GM04503 (cell line): ENCODE measurements around the gene FBXO34.

Experiments used
- DNase-seq: peaks from one replicate; pipeline ENCODE4 v3.0.0-alpha.2; 2012; ENCODE audit warnings: low read depth

FBXO34 gene

GRCh38 chr14:55347040-55347439 lies 75.8 kb downstream of the FBXO34 start:
- no peak for DNase-seq

- no peak for DNase-seq
These were observed 76.5 kb downstream of the FBXO34 start for GRCh38 chr14:55347748-55348147.

- no peak for DNase-seq
These were observed 77.7 kb downstream of the FBXO34 start for GRCh38 chr14:55348766-55349453.

- DNase-seq, result no peak
These were observed 78.3 kb downstream of the FBXO34 start for GRCh38 chr14:55349565-55349964.

GRCh38 chr14:55350461-55350860 lies 79.2 kb downstream of the FBXO34 start:
- DNase-seq, result no peak

DNA sequence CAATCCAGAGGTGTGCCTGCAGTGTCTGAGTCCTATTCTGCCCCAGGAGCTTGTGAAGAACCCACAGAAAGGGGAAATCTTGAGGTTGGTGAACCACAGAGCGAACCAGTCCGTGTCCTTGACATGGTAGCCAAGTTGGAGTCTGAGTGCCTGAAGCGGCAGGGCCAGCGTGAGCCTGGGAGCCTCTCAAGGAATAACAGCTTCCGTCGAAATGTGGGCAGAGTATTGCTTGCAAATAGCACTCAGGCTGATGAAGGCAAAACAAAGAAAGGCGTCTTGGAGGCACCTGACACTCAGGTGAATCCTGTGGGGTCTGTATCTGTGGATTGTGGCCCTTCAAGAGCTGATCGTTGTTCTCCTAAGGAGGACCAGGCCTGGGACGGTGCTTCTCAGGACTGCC lies 79.9 kb downstream of the FBXO34 start:
- no peak for DNase-seq

DNA sequence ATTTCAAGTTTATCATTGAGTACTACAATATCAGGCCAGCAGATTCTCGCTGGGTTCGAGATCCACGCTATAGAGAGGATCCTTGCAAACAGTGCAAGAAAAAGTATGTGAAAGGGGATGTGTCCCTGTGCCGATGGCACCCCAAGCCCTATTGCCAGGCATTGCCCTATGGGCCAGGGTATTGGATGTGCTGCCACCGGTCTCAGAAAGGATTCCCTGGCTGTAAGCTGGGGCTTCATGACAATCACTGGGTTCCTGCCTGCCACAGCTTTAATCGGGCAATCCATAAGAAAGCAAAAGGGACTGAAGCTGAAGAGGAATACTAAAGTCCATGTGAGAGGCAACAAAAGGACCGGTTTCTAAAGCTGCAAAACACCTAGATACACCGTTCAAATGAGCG lies 81.0 kb downstream of the FBXO34 start:
- no peak for DNase-seq

- DNase-seq, result no peak
These were observed 82.7 kb downstream of the FBXO34 start for GRCh38 chr14:55353686-55354467.

GRCh38 chr14:55354500-55354899 lies 83.3 kb downstream of the FBXO34 start:
- no peak for DNase-seq

- no peak for DNase-seq
These were observed 84.7 kb downstream of the FBXO34 start for GRCh38 chr14:55355922-55356321.

DNA sequence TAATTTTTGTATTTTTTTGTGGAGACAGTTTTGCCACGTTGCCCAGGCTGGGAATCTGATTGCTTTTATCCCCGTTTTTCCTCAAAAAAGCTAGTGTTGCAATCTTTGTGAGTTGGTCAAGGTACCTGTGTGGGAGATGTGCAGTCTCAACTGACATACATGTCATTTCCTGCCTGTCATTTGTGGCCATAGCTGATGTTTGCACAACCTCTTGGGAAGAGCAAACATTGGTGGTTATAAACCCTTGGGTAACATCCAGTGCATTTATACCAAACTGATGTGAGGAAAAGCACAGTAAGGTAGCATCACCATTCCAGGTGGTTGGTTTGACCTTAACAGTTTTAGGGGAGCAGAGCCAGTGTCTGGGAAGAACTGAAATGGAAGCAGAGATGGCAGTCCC lies 85.7 kb downstream of the FBXO34 start:
- no peak for DNase-seq

- DNase-seq, result no peak
These were observed 88.1 kb downstream of the FBXO34 start for GRCh38 chr14:55359307-55359706.

- no peak for DNase-seq
These were observed 90.0 kb downstream of the FBXO34 start for GRCh38 chr14:55361190-55361589.

GRCh38 chr14:55366271-55366670 lies 95.0 kb downstream of the FBXO34 start:
- DNase-seq, result peak; percentile 64

DNA sequence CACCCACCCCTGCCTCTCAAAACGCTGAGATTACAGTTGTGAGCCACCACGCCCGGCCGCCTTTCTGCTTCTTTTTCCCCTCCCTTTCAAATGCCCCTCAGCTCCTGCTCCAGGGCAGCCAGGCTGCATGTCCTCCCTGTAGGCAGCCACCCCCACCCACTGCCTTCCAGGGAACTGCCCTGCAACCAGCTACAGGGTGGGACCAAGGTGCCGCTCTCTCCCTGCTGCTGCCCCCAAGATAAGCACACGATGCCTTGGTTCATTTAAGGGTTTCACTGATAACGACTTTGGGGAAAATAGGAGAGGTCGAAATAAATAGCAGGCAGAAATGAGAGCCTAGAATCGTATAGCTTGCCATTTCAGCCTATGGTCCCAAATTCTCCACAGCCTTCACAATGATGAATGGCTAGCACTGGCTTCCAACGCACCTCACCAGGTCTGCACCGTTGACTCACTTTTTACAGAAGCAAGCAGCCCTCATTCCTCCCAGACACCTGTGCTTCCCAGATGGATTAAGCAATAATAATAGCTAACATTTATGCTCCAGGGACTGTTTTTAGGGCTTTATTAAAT lies 99.7 kb downstream of the FBXO34 start:
- DNase-seq, result no peak

DNA sequence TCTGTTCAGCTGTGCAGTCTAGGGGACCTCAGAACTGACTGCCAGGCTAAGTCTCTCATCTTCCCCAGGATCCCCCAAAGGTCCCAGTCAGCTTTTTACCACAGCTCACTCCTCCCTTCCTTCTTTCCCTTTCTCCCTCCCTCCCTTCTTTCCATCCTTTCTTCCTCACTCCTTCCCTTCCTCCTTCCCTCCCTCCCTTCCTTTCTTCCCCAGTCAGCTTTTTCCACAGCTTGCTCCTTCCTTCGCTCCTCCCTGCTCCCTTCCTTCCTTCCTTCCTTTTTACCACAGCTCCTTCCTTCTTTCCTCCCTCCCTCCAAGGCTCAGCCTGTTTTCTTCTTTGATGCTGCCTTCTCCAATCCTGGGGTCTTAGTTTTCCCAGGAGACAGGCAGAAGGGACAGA lies 101.2 kb downstream of the FBXO34 start:
- no peak for DNase-seq

DNA sequence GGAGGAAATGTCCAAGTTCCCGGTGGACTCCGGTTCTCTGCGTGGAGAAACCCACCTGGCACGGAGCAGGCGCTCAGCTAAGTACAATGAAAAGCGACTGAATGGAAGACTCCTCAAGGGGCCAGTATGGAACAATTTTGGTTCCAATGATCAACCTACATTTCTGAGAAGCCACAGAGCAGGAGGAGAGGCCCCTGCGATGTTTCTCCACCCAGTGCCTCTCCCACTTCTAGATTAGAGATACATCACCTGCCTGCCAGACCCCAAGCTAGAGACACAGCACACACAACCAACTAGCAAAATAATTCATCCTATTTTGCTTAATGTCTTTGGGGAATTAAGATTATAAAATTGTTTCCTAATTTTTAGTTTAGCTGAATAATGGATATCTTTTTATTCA lies 101.6 kb downstream of the FBXO34 start:
- DNase-seq, result no peak

DNA sequence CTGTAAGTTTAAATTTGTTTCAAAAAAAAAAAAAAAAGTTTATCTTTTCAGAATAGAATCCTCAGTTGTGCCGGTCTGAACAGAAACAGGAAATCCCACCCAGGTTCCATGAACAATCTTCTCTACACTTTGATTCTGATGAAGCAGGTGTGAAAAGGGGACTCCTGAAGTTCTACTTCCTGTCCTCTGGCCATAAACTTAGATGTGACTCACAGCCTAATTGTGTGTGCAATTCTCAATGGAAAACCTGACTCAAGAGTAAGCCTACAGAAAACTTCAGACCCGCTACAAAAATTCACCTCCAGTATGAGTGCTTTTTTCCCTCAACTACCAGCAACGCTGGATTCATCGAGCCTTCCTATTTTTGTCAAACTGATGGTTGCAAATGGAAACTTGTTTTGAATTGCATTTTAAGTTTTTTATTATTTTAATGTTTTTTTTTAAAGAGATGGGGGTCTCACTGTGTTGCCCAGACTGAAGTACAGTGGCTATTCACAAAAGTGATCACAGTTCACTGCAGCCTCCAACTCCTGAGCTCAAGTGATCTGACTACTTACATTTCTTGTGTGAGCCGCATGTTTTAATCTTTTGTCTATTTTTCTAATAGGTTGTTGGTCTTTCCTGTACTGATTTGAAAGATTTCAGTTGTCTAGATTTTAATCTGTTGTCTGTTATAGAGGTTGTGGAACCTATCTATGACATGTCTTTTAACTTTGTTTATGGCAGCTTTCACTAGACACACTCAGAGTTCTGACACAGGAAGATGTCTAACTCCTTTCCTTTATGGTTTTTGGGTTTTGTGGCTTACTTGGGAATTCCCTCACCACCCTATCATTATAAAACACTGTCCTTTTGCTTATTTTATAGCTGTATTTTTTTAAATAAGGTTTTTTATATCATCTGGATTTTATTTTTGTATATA lies 102.8 kb downstream of the FBXO34 start:
- DNase-seq, result no peak

DNA sequence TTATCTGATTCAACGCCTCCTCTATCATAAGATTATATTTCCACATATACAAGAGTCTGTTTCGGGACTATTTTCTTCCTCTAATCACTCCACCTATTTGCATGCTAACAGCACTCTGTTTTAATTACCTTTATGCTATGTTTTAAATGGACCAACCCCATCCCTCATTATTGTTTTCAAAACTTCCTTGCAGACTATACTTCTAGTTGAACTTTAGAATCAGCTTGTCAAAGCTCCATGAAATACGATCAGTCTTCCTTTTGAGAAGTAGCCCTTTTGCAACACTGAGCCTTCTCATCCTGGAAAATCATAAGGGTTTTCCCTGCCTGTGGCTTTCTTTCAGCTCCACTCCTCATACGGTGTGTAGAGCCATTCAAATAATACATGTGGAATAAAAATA lies 103.5 kb downstream of the FBXO34 start:
- no peak for DNase-seq

DNA sequence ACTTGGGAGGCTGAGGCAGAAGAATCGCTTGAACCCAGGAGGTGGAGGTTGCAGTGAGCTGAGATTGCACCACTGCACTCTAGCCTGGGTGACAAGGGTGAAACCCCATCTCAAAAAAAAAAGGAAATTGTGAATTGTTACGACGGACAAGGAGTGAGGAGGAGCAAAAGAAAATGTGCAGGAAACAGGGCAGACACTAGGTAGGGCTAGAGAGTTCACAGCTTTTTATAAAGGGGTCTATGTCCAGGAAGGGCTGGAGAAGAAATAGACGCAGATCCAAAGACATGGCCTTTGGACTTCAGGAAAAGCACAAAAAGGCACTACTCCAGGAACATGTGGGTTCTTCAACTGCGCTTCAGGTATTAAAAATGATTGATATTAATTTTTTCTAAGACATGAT lies 106.0 kb downstream of the FBXO34 start:
- no peak for DNase-seq

DNA sequence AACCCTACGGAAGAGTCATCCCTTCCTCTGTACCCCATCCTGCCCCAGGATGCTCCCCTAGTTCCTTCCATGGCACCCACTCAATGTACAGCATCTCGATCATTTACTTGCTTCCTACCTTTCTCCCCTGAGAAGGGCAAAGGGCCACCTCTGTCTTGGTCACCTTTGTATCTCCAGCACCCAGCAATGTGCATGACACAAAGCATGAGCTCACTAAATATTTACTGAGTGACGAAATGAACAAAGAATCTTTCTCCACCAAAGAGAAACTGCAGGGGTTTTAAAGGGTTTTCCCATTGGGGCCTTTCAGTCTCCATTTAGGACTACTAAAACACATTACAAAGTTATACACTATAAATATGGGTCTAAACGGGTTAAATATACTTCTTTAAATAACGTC lies 109.8 kb downstream of the FBXO34 start:
- no peak for DNase-seq

DNA sequence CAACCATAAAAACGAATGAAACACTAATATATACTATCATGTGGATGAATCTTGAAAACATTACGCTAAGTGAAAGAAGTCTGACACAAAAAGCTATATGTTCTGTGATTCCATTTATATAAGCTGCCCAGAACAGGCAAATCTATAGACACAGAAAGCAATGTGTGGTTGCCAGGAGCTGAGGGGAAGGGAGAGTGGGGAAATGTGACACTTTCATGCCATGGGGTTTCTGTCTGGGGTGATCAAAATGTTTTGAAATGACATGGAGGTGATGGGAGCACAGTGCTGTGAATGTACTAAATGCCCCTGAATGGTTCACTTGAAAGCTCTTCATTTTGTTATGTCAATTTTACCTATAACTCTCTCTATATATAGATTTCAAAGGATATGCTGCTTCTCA lies 110.3 kb downstream of the FBXO34 start:
- DNase-seq, result no peak
